Lower leg skin (tissue), 4 donors: ENCODE data around the gene RPS10. TPM values are rescaled to one million over a fixed set of nuclear protein-coding genes. Genes with fewer than 3 reads are reported as not detected.
"Not testable (repeated sequence)": the region's sequence is repeated elsewhere in the genome, so short reads cannot be mapped to it uniquely, and the experiment has no call there.

Experiments used
- DNase-seq, 2 donors: peaks; one replicate each; pipeline ENCODE4 v3.0.0-alpha.2; 2019; ENCODE audit warnings: low spot score in 2 of 2
- H3K4me3 ChIP-seq: fragments of 200-600 bp; sonication (generic); 2 replicates; pipeline ENCODE4 v1.5.1; 2017; ENCODE audit warnings: mild to moderate bottlenecking, low read depth; ENCODE audit not compliant: poor library complexity, severe bottlenecking
- CTCF ChIP-seq, 3 donors: fragments of 450-650 bp; IDR thresholded peaks; one replicate each; pipeline ENCODE4 v1.5.1; 2016; ENCODE audit warnings: antibody characterized with exemption in 3 of 3, mild to moderate bottlenecking in 3 of 3, moderate library complexity in 2 of 3
- POLR2A ChIP-seq, 2 donors: fragments of 450-650 bp; IDR thresholded peaks; one replicate each; pipeline ENCODE4 v1.6.1; 2016 to 2017; ENCODE audit warnings: antibody characterized with exemption in 2 of 2, mild to moderate bottlenecking in 1 of 2, moderate library complexity in 1 of 2
- WGBS, 2 donors: methylation state at CpG; one replicate each; pipeline ENCODE4 v1.1.5; 2018; 5-methylcytosine and 5-hydroxymethylcytosine counted together
- intact Hi-C: fragments of 100-400 bp; cut with DNase I; formaldehyde crosslinking; loops from one replicate; pipeline ENCODE4 v1.15.0; 2023; ENCODE audit warnings: low total_unique reads
- total RNA-seq, 4 donors: library from RNA; depleted of rRNA; stranded (reverse); fragments of >200 nt; gene quantifications; one replicate each; pipeline ENCODE4 v1.1.0, GENCODE V29; 2016

Gene RPS10
- total RNA-seq, 4 donors from 2014 or later: 2,250 to 4,289 (median 3,665) TPM

DNA sequence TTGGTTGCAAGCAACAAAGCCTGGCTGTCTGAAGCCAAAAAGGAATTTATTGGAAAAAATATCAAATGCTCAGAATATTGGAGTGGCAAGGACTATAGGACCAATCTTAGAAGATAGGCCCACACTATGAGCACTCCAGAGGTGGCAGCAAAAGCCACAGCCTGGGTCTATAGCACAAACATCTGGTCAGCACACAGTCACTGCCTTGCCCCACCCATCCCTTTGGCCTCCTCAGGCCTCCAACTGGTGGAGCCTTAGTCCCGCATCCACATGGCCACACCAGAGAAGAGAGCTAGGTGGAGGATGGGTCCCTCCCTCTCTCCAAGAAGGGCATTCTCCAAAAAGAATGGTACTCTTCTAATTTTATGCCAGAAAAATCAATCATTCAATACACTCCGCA lies 47.4 kb downstream of the RPS10 start:
- no peak for DNase-seq
- H3K4me3 ChIP-seq: no peak overlapping the region
- TF ChIP-seq POLR2A (IDR thresholded peaks at IDR 0.05): no peak
- no peak for TF ChIP-seq CTCF (IDR thresholded peaks at IDR 0.05)
- intact Hi-C loops: no loop called here
- 80 to 88% methylated on average over 2 of the region's 2 CpGs for WGBS, 2 donors

DNA sequence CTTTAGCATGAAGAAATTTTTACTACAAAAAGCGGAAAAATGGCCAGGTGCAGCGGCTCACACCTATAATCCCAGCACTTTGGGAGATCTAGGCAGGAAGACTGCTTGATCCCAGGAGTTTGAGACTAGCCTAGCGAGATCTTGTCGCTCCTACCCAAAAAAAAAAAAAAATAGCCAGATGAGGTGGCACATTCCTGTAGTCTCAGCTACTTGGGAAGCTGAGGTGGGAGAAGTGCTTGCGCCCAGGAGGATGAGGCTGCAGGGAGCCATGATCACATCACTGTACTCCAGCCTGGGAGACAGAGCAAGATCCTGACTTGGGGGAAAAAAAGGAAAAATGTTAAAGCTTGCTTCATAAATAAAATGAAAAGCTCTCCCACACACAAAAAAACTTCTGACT lies 47.9 kb downstream of the RPS10 start:
- H3K4me3 ChIP-seq: no peak overlapping the region
- intact Hi-C loops: no loop called here
- 96% methylated on average over 5 of the region's 5 CpGs for whole genome bisulfite sequencing, 2 donors
- DNase-seq: no peak
- no peak for TF ChIP-seq CTCF (IDR thresholded peaks at IDR 0.05)
- TF ChIP-seq POLR2A (IDR thresholded peaks at IDR 0.05): no peak

DNA sequence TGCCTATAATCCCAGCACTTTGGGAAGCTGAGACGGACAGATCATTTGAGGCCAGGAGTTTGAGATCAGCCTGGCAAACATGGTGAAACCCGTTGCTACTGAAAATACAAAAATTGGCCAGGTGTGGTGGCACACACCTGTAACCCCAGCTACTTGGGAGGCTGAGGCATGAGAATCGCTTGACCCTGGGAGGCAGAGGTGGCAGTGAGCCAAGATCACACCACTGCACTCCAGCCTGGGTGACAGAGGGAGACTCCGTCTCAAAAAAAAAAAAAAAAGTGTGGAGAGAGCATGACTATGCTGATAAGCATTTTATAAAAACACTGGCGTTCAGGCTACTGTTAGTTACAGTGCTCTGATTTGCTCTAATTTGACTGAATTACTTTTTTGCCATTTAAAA lies 48.3 kb downstream of the RPS10 start:
- intact Hi-C loops, DNase-seq, H3K4me3 ChIP-seq: not testable (repeated sequence)
- WGBS, 2 donors: 93 to 94% methylated on average over 5 of the region's 5 CpGs

DNA sequence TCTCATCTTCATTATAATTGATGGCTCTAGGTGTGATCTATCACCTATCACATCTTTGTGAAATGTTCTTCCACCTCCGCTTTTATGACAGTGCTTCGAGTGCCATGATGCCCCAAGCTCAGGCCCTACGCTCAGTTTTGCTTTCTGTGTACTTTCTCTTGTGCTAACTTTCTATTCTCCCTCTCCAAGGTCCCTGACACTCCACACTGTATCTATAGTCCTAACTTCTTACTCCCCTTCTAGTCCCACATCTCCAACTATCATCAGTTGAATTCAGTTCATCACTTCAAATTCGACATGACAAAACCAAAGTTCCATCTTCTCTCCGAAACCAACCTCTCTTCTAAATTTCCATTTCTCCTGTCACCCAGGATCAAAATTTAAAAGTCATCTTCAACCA lies 50.0 kb downstream of the RPS10 start:
- no peak for DNase-seq
- H3K4me3 ChIP-seq: no peak overlapping the region
- no peak for TF ChIP-seq CTCF (IDR thresholded peaks at IDR 0.05)
- TF ChIP-seq POLR2A (IDR thresholded peaks at IDR 0.05): no peak
- WGBS, 2 donors: 94 to 97% methylated on average over 5 of the region's 5 CpGs
- intact Hi-C loops: no loop called here

- intact Hi-C loops: no loop called here
- WGBS, 2 donors: 66 to 69% methylated on average over 4 of the region's 4 CpGs
- TF ChIP-seq POLR2A (IDR thresholded peaks at IDR 0.05): no peak
- TF ChIP-seq CTCF (IDR thresholded peaks at IDR 0.05): no peak
- H3K4me3 ChIP-seq: no peak overlapping the region
- DNase-seq: no peak
Measured at GRCh38 chr6:34374508-34374907, 51.4 kb downstream of the RPS10 start.

GRCh38 chr6:34374069-34374468 lies 51.8 kb downstream of the RPS10 start:
- H3K4me3 ChIP-seq: no peak overlapping the region
- no peak for DNase-seq
- intact Hi-C loops: no loop called here
- no peak for TF ChIP-seq CTCF (IDR thresholded peaks at IDR 0.05)
- TF ChIP-seq POLR2A (IDR thresholded peaks at IDR 0.05): no peak
- WGBS, 2 donors: 67 to 68% methylated on average over 3 of the region's 3 CpGs
